HG03039 (cell line): ENCODE data around the gene CLEC19A.
"Not testable (repeated sequence)": the region's sequence is repeated elsewhere in the genome, so short reads cannot be mapped to it uniquely, and the experiment has no call there.

Experiments used
- ATAC-seq: cut with Tn5 transposase; IDR thresholded peaks from one replicate; pipeline ENCODE4 v1.9.1; 2021; ENCODE audit warnings: mild to moderate bottlenecking, moderate library complexity; ENCODE audit not compliant: unreplicated experiment

CLEC19A gene

GRCh38 chr16:19316846-19317245 is 31.3 kb downstream of the CLEC19A start:
- no peak for ATAC-seq

GRCh38 chr16:19321186-19321585 is 35.7 kb downstream of the CLEC19A start:
- ATAC-seq, result not testable (repeated sequence)

GRCh38 chr16:19323596-19323995 is 38.1 kb downstream of the CLEC19A start:
- no peak for ATAC-seq

GRCh38 chr16:19328364-19328763 is 42.8 kb downstream of the CLEC19A start:
- ATAC-seq, result no peak

- no peak for ATAC-seq
Observed at GRCh38 chr16:19329932-19330331, 44.4 kb downstream of the CLEC19A start.

- ATAC-seq, result no peak
Observed at GRCh38 chr16:19330841-19331397, 45.4 kb downstream of the CLEC19A start.

GRCh38 chr16:19331794-19332193 is 46.3 kb downstream of the CLEC19A start:
- ATAC-seq, result no peak

- no peak for ATAC-seq
Observed at GRCh38 chr16:19338335-19338734, 52.8 kb downstream of the CLEC19A start.

- no peak for ATAC-seq
Observed at GRCh38 chr16:19344224-19344801, 58.8 kb downstream of the CLEC19A start.

- ATAC-seq, result no peak
Observed at GRCh38 chr16:19344980-19345379, 59.4 kb downstream of the CLEC19A start.

GRCh38 chr16:19346335-19346922 is 60.9 kb downstream of the CLEC19A start:
- no peak for ATAC-seq

GRCh38 chr16:19348125-19348524 is 62.6 kb downstream of the CLEC19A start:
- ATAC-seq, result no peak

- no peak for ATAC-seq
Observed at GRCh38 chr16:19348578-19349315, 63.2 kb downstream of the CLEC19A start.

GRCh38 chr16:19354371-19354770 is 68.8 kb downstream of the CLEC19A start:
- ATAC-seq, result no peak

- ATAC-seq, result no peak
Observed at GRCh38 chr16:19356024-19356952, 70.8 kb downstream of the CLEC19A start.

- no peak for ATAC-seq
Observed at GRCh38 chr16:19359556-19359955, 74.0 kb downstream of the CLEC19A start.
